Retinal pigment epithelial cell (primary cell): ENCODE results near the gene INSYN1.
A peak's percentile ranks its signal among the peaks of the same experiment; 100 is the strongest.

ENCODE experiments used
- DNase-seq: peaks from one replicate; pipeline ENCODE4 v3.0.0-alpha.2; 2010; ENCODE audit warnings: low read depth
- H3K4me3 ChIP-seq: 2 replicates; pipeline ENCODE4 v1.5.1; 2011; ENCODE audit warnings: mild to moderate bottlenecking, low read length, control low read depth, moderate library complexity
- TF ChIP-seq, protein P1 (sequence below): conservative IDR thresholded peaks from 2 replicates; pipeline ENCODE4 v1.5.1; 2011; ENCODE audit warnings: low read depth, low read length, control low read depth, inconsistent platforms

Gene INSYN1

DNA sequence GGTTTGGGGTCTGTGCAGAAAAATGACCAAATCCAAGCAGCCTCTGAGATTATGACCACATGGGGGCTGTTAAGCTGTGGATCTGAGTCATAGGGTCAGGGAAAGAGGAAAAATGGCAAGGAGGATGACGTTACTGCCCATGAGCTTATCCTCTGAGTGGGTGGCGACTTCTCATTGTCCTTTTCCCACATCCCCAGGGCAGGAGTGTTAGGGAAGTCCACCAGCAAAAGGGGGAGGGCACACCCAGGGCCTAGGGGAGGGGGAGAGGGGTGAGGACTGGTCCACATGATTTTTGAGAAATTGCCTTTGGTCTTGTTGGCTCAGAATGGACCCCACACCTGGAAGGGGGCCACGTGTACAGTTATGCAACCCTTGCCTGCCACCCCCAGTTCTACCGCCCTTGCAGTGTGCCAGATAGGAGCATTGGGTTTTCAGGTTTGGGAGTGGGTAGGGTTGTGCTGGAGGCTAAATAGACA lies 66.3 kb downstream of the INSYN1 start:
- peak overlapping the region; percentile 89 for H3K4me3 ChIP-seq
- peak; percentile 96 for DNase-seq
- TF ChIP-seq, protein P1, sequence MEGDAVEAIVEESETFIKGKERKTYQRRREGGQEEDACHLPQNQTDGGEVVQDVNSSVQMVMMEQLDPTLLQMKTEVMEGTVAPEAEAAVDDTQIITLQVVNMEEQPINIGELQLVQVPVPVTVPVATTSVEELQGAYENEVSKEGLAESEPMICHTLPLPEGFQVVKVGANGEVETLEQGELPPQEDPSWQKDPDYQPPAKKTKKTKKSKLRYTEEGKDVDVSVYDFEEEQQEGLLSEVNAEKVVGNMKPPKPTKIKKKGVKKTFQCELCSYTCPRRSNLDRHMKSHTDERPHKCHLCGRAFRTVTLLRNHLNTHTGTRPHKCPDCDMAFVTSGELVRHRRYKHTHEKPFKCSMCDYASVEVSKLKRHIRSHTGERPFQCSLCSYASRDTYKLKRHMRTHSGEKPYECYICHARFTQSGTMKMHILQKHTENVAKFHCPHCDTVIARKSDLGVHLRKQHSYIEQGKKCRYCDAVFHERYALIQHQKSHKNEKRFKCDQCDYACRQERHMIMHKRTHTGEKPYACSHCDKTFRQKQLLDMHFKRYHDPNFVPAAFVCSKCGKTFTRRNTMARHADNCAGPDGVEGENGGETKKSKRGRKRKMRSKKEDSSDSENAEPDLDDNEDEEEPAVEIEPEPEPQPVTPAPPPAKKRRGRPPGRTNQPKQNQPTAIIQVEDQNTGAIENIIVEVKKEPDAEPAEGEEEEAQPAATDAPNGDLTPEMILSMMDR = no peak

DNA sequence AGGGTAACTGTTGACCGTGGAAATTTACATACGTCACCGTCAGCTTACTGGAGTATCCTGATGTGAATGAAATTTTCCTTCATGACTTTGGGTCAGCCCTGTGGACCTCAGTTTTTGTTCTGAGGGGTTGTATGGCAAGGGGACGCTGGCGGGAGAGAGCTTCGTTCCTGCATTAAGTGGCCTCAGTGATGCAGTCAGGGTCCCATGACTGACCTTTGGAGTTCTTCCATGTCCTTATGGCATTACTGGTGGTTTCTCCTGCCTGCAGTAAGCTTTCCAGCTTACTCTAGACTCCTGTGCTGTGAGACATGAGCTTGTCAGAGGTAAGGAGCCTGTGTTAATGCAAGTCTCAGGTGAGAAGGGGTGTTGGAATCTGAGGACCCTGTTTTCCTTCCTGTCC lies 67.2 kb downstream of the INSYN1 start:
- peak overlapping the region; percentile 89 for H3K4me3 ChIP-seq
- TF ChIP-seq, protein P1 = no peak
- peak; percentile 48 for DNase-seq
